Mesenteric fat pad (tissue), 1 donor: ENCODE data around the gene IL19. TPM values are rescaled to one million over a fixed set of nuclear protein-coding genes. Genes with fewer than 3 reads are reported as not detected.

Source experiments
- DNase-seq: peaks from one replicate; pipeline ENCODE4 v3.0.0-alpha.2; 2020; ENCODE audit warnings: low spot score
- total RNA-seq: library from RNA; stranded (reverse); fragmentation: NEBNext Ultra II Directional; extraction: Animal tissue kit (Norgen Biotek cat#: 25700); gene quantifications from one replicate; pipeline ENCODE4 v1.2.1, GENCODE V29; 2021
- donor health status: DM: yes; HTN: yes; CAD: no.

The IL19 gene
- total RNA-seq, 1 donor from 2014 or later = not detected

GRCh38 chr1:206798384-206798996 lies 27.9 kb downstream of the IL19 start:
- DNase-seq = no peak

- no peak for DNase-seq
These were observed 28.7 kb downstream of the IL19 start for GRCh38 chr1:206799311-206799710.

GRCh38 chr1:206800411-206800810 lies 29.8 kb downstream of the IL19 start:
- no peak for DNase-seq

GRCh38 chr1:206800891-206801290 lies 30.3 kb downstream of the IL19 start:
- no peak for DNase-seq

- DNase-seq = no peak
These were observed 30.9 kb downstream of the IL19 start for GRCh38 chr1:206801467-206801866.

GRCh38 chr1:206802401-206802800 lies 31.8 kb downstream of the IL19 start:
- DNase-seq = no peak

- no peak for DNase-seq
These were observed 32.7 kb downstream of the IL19 start for GRCh38 chr1:206803221-206803730.

GRCh38 chr1:206804156-206804737 lies 33.7 kb downstream of the IL19 start:
- DNase-seq = no peak

- no peak for DNase-seq
These were observed 34.8 kb downstream of the IL19 start for GRCh38 chr1:206805357-206805756.

GRCh38 chr1:206808615-206809014 lies 38.0 kb downstream of the IL19 start:
- no peak for DNase-seq

GRCh38 chr1:206809504-206810084 lies 39.0 kb downstream of the IL19 start:
- DNase-seq = no peak

- DNase-seq = no peak
These were observed 41.9 kb downstream of the IL19 start for GRCh38 chr1:206812471-206812870.

GRCh38 chr1:206814716-206815341 lies 44.3 kb downstream of the IL19 start:
- DNase-seq = no peak

GRCh38 chr1:206816390-206817287 lies 46.1 kb downstream of the IL19 start:
- no peak for DNase-seq

GRCh38 chr1:206821493-206821892 lies 50.9 kb downstream of the IL19 start:
- no peak for DNase-seq

GRCh38 chr1:206823727-206824126 lies 53.2 kb downstream of the IL19 start:
- DNase-seq = no peak

GRCh38 chr1:206824331-206824730 lies 53.8 kb downstream of the IL19 start:
- no peak for DNase-seq

- DNase-seq = no peak
These were observed 55.8 kb downstream of the IL19 start for GRCh38 chr1:206826394-206826793.

GRCh38 chr1:206828061-206828460 lies 57.5 kb downstream of the IL19 start:
- no peak for DNase-seq

- no peak for DNase-seq
These were observed 58.2 kb downstream of the IL19 start for GRCh38 chr1:206828765-206829164.

GRCh38 chr1:206829282-206829681 lies 58.7 kb downstream of the IL19 start:
- no peak for DNase-seq
